ENCODE data around the gene CACNA1B.
A peak's percentile ranks its signal among the peaks of the same experiment; 100 is the strongest.
"Not testable (repeated sequence)": the region's sequence is repeated elsewhere in the genome, so short reads cannot be mapped to it uniquely, and the experiment has no call there.

Gene CACNA1B

GRCh38 chr9:138085568-138085967 lies 208.0 kb downstream of the CACNA1B start:
- Mint-ChIP-seq H3K27ac (no peak overlapping the region), H3K4me1 (no peaks in the 10 kb centered on the region), H3K4me3 (no peak overlapping the region), H3K9me3 (peaks cover 20 to 21% of the 10 kb centered on the region in 2 donors), H3K27me3 (peaks cover 9% of the 10 kb centered on the region)
- no peak for DNase-seq
- ATAC-seq = no peak

- H3K9me3 Mint-ChIP-seq, H3K27ac Mint-ChIP-seq, DNase-seq, ATAC-seq, H3K4me3 Mint-ChIP-seq, H3K4me1 Mint-ChIP-seq, H3K27me3 Mint-ChIP-seq: not testable (repeated sequence)
Observed at GRCh38 chr9:138092057-138092456, 214.5 kb downstream of the CACNA1B start.

- Mint-ChIP-seq H3K27ac (no peak overlapping the region), H3K4me1 (no peaks in the 10 kb centered on the region), H3K9me3 (no peaks in the 10 kb centered on the region), H3K27me3 (peaks cover 5% of the 10 kb centered on the region), H3K4me3 (no peak overlapping the region)
- no peak for ATAC-seq
- no peak for DNase-seq
Observed at GRCh38 chr9:138094028-138094427, 216.4 kb downstream of the CACNA1B start.

GRCh38 chr9:138095813-138096518 lies 218.4 kb downstream of the CACNA1B start:
- H3K4me1 Mint-ChIP-seq = no peaks in the 10 kb centered on the region
- H3K27ac Mint-ChIP-seq = no peak overlapping the region
- no peak overlapping the region for H3K4me3 Mint-ChIP-seq
- DNase-seq = peak in 1 of 2 donors; percentile 6
- H3K27me3 Mint-ChIP-seq = no peaks in the 10 kb centered on the region
- no peaks in the 10 kb centered on the region for H3K9me3 Mint-ChIP-seq
- ATAC-seq = no peak

- H3K4me3 Mint-ChIP-seq = no peak overlapping the region
- H3K9me3 Mint-ChIP-seq = no peaks in the 10 kb centered on the region
- H3K27me3 Mint-ChIP-seq = no peaks in the 10 kb centered on the region
- H3K4me1 Mint-ChIP-seq = no peaks in the 10 kb centered on the region
- H3K27ac Mint-ChIP-seq = no peak overlapping the region
- ATAC-seq (no peak), DNase-seq (peak in 1 of 2 donors; percentile 1)
Observed at GRCh38 chr9:138096519-138096845, 218.9 kb downstream of the CACNA1B start.

GRCh38 chr9:138097501-138097991 lies 220.0 kb downstream of the CACNA1B start:
- H3K9me3 Mint-ChIP-seq = no peaks in the 10 kb centered on the region
- no peaks in the 10 kb centered on the region for H3K27me3 Mint-ChIP-seq
- H3K27ac Mint-ChIP-seq = peak overlapping the region in 1 of 2 donors; percentile 1
- no peaks in the 10 kb centered on the region for H3K4me1 Mint-ChIP-seq
- no peak overlapping the region for H3K4me3 Mint-ChIP-seq
- ATAC-seq = peak; percentile 37
- DNase-seq = peak in 1 of 2 donors; percentile 6

GRCh38 chr9:138098116-138098907 lies 220.7 kb downstream of the CACNA1B start:
- Mint-ChIP-seq H3K9me3 (no peaks in the 10 kb centered on the region), H3K4me1 (no peaks in the 10 kb centered on the region), H3K27me3 (no peaks in the 10 kb centered on the region), H3K4me3 (no peak overlapping the region), H3K27ac (peak overlapping the region in 1 of 2 donors; percentile 1)
- DNase-seq (peak in 1 of 2 donors; percentile 1), ATAC-seq (no peak)

GRCh38 chr9:138098908-138099791 lies 221.6 kb downstream of the CACNA1B start:
- H3K9me3 Mint-ChIP-seq = no peaks in the 10 kb centered on the region
- ATAC-seq (no peak), DNase-seq (peak in 1 of 2 donors; percentile 4)
- no peak overlapping the region for H3K27ac Mint-ChIP-seq
- no peaks in the 10 kb centered on the region for H3K4me1 Mint-ChIP-seq
- no peak overlapping the region for H3K4me3 Mint-ChIP-seq
- no peaks in the 10 kb centered on the region for H3K27me3 Mint-ChIP-seq

GRCh38 chr9:138099803-138100598 lies 222.4 kb downstream of the CACNA1B start:
- Mint-ChIP-seq H3K27me3 (no peaks in the 10 kb centered on the region), H3K4me1 (no peaks in the 10 kb centered on the region), H3K27ac (peak overlapping the region in 1 of 2 donors; percentile 27), H3K9me3 (no peaks in the 10 kb centered on the region), H3K4me3 (no peak overlapping the region)
- DNase-seq (peak in 1 of 2 donors; percentile 1), ATAC-seq (no peak)

- no peak for ATAC-seq
- DNase-seq = peak in 1 of 2 donors; percentile 6
- Mint-ChIP-seq H3K4me3 (no peak overlapping the region), H3K27ac (no peak overlapping the region), H3K9me3 (no peaks in the 10 kb centered on the region), H3K4me1 (no peaks in the 10 kb centered on the region), H3K27me3 (no peaks in the 10 kb centered on the region)
Observed at GRCh38 chr9:138100711-138101350, 223.2 kb downstream of the CACNA1B start.

- peak in 1 of 2 donors; percentile 4 for DNase-seq
- no peaks in the 10 kb centered on the region for H3K27me3 Mint-ChIP-seq
- no peak overlapping the region for H3K4me3 Mint-ChIP-seq
- H3K4me1 Mint-ChIP-seq = no peaks in the 10 kb centered on the region
- H3K27ac Mint-ChIP-seq = no peak overlapping the region
- ATAC-seq = no peak
- H3K9me3 Mint-ChIP-seq = no peaks in the 10 kb centered on the region
Observed at GRCh38 chr9:138101444-138102234, 224.1 kb downstream of the CACNA1B start.

- Mint-ChIP-seq H3K9me3 (no peaks in the 10 kb centered on the region), H3K27me3 (no peaks in the 10 kb centered on the region), H3K4me1 (no peaks in the 10 kb centered on the region), H3K4me3 (no peak overlapping the region), H3K27ac (peak overlapping the region in 1 of 2 donors; percentile 90)
- DNase-seq (peak in 1 of 2 donors; percentile 2), ATAC-seq (no peak)
Observed at GRCh38 chr9:138102246-138103051, 224.9 kb downstream of the CACNA1B start.

Measured in stimulated activated naive CD8-positive, alpha-beta T cell treated with anti-CD3 and anti-CD28 coated beads, Interleukin-15, amount 100 ng/mL, for 72 hours (primary cell).